Omental fat pad (tissue), 4 donors: ENCODE measurements around the gene BRSK1. TPM values are rescaled to one million over a fixed set of nuclear protein-coding genes. Genes with fewer than 3 reads are reported as not detected.

Experiments
- ATAC-seq: fragments of 150-250 bp; one replicate; pipeline ENCODE4 v1.9.1; 2016; ENCODE audit warnings: mild to moderate bottlenecking, moderate library complexity; ENCODE audit not compliant: low FRiP score
- DNase-seq: peaks from one replicate; pipeline ENCODE4 v3.0.0-alpha.2; 2019; ENCODE audit warnings: low spot score
- CTCF ChIP-seq, 3 donors: fragments of 450-650 bp; IDR thresholded peaks; one replicate each; pipeline ENCODE4 v1.5.1; 2016 to 2017; ENCODE audit warnings: antibody characterized with exemption in 3 of 3, mild to moderate bottlenecking in 3 of 3, moderate library complexity in 2 of 3
- total RNA-seq, 4 donors: library from RNA; depleted of rRNA; stranded (reverse); fragments of >200 nt; gene quantifications; one replicate each; pipeline ENCODE4 v1.1.0, GENCODE V29; 2016

Gene BRSK1
- total RNA-seq, 4 donors from 2014 or later: 0.19 to 2.1 TPM; not detected in 2

DNA sequence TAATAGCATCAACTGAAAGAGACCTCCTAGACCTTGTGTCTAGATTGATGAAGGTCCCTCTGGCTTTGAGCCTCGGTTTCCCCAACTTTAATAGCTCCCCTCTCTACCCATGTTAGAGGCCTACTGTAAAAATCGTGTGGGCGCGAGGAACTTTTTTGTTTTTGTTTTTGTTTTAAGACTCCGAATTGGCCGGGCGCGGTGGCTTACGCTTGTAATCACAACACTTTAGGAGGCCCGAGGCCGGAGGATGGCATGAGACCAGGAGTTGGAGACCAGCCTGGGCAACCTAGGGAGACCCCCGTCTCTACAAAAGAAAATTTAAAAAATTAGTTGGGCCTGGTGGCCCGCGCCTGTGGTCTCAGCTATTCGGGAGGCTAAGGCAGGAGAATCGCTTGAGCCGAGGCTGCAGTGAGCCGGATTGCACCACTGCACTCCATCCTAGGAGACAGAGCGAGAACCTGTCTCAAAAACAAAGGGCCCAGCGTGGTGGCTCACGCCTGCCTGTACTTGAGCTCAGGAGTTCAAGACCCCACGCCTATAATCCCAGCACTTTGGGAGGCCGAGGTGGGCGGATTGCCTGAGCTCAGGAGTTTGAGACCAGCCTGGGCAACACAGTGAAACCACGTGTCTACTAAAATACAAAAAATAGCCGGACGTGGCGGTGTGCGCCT is 24.1 kb upstream of the BRSK1 start:
- no peak for ATAC-seq
- no peak for DNase-seq
- no peak for TF ChIP-seq CTCF (IDR thresholded peaks at IDR 0.05)

GRCh38 chr19:55261671-55262126 is 22.1 kb upstream of the BRSK1 start:
- ATAC-seq: no peak
- TF ChIP-seq CTCF (IDR thresholded peaks at IDR 0.05): no peak
- no peak for DNase-seq

DNA sequence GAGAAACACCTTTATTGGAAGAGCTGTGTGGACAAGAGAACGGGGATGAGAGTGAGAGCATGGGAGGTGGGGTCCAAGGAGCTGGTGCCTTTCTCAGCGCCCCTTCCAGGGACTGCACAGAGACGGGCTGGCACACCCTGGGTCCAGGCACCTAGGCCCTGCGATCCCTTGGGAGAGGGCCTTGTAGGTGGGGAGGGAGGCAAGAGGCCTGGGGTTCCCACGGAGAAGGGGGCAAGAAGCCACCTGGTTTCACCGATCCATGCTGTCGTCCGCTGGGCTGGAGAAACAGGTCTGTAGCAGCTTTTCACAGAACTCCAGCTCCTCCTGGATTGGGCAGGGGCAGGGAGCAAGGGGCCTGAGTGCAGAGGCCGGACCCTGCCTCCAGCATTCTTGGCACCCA is 21.4 kb upstream of the BRSK1 start:
- no peak for DNase-seq
- TF ChIP-seq CTCF (IDR thresholded peaks at IDR 0.05): no peak
- no peak for ATAC-seq

- no peak for TF ChIP-seq CTCF (IDR thresholded peaks at IDR 0.05)
- no peak for ATAC-seq
- DNase-seq: no peak
Measured at GRCh38 chr19:55264531-55264930, 19.3 kb upstream of the BRSK1 start.

GRCh38 chr19:55265173-55265572 is 18.6 kb upstream of the BRSK1 start:
- DNase-seq: no peak
- ATAC-seq: no peak
- TF ChIP-seq CTCF (IDR thresholded peaks at IDR 0.05): no peak

- ATAC-seq: no peak
- no peak for DNase-seq
- no peak for TF ChIP-seq CTCF (IDR thresholded peaks at IDR 0.05)
Measured at GRCh38 chr19:55265723-55266386, 17.9 kb upstream of the BRSK1 start.

- ATAC-seq: no peak
- no peak for DNase-seq
- TF ChIP-seq CTCF (IDR thresholded peaks at IDR 0.05): no peak
Measured at GRCh38 chr19:55266404-55266803, 17.4 kb upstream of the BRSK1 start.
